ENCODE measurements around the gene BSCL2.
"Not testable (repeated sequence)": the region's sequence is repeated elsewhere in the genome, so short reads cannot be mapped to it uniquely, and the experiment has no call there.

Gene BSCL2

DNA sequence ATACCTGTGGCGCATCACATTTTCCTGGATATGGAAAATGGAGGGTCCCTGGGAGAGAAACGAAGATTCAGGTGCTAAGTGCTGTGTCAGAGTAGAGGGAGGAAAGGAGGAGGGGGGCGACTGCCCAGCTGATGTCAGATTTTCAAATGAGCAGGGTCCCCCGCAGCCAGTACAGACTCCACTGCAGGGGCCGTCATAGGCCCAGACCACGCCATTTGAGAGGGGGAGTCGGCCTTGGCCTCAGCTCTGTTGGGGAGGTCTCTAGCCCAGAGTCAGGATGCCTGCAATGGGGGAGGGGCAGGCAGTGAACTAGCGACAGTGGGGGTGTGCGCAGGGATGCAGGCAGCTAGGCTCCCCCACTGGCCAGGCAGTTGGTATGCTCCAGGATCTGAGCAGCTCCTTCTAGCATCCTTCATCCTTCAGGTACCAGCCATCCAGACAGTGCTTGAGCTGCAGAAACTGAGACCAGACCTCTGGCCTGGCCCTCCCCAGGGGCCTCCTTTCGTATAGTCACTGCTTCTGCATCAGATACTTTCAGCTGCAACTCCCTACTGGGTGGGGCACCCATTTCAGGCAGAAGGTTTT lies at the start of gene BSCL2, which contains the start of gene GNG3:
TSS of gene BSCL2 (minus strand) at position 148 of the 585 bp plus-strand sequence. CDS start 229 bp downstream, outside the sequence.
TSS of gene GNG3 (plus strand) at position 400 of the 585 bp plus-strand sequence. CDS start 620 bp downstream, outside the sequence.
- no peak for DNase-seq

- no peak for DNase-seq
Measured at GRCh38 chr11:62755086-62755615, 47.9 kb upstream of the BSCL2 start.

- DNase-seq = peak; percentile 99
Measured at GRCh38 chr11:62753736-62754603, 46.7 kb upstream of the BSCL2 start, which contains the start of gene ZBTB3. TSS of gene ZBTB3 (minus strand) at chr11:62754160. CDS start at chr11:62753664, 496 bp downstream.

GRCh38 chr11:62752994-62753735 lies 45.9 kb upstream of the BSCL2 start:
- DNase-seq = no peak

GRCh38 chr11:62752177-62752785 lies 45.1 kb upstream of the BSCL2 start:
- no peak for DNase-seq

- not testable (repeated sequence) for DNase-seq
Measured at GRCh38 chr11:62749931-62750330, 42.7 kb upstream of the BSCL2 start.

DNA sequence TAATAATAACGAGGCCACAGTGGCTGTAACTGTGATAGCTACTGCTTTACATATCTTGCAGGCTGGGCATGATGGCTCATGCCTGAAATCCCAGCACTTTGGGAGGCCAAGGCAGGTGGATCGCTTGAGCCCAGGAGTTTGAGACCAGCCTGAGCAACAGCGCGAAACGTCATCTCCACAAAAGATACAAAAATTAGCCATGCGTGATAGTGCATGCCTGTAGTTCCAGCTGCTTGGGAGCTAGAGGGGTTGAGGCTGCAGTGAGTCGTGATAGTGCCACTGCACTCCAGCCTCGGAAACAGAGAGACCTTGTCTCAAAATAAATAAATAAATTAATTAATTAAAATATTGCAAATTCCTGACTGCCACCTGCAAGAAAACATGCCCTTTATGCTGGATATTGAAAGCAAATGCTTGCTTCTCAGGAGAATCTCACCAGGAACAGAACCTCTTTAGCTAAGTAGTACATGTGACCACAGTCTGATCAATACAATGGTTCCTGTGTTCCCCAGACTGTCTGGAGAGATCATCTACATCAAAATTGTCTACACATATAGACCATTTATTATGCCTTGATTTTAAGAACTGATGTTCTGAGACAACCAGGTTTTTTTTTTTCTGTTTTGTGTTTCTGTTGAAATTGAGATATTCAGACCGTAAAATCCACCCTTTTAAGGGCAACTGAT lies 40.4 kb upstream of the BSCL2 start:
- DNase-seq = no peak

GRCh38 chr11:62737196-62737595 lies 30.0 kb upstream of the BSCL2 start:
- no peak for DNase-seq

- DNase-seq = no peak
Measured at GRCh38 chr11:62732830-62733229, 25.6 kb upstream of the BSCL2 start.

- not testable (repeated sequence) for DNase-seq
Measured at GRCh38 chr11:62730076-62730475, 22.9 kb upstream of the BSCL2 start.

DNA sequence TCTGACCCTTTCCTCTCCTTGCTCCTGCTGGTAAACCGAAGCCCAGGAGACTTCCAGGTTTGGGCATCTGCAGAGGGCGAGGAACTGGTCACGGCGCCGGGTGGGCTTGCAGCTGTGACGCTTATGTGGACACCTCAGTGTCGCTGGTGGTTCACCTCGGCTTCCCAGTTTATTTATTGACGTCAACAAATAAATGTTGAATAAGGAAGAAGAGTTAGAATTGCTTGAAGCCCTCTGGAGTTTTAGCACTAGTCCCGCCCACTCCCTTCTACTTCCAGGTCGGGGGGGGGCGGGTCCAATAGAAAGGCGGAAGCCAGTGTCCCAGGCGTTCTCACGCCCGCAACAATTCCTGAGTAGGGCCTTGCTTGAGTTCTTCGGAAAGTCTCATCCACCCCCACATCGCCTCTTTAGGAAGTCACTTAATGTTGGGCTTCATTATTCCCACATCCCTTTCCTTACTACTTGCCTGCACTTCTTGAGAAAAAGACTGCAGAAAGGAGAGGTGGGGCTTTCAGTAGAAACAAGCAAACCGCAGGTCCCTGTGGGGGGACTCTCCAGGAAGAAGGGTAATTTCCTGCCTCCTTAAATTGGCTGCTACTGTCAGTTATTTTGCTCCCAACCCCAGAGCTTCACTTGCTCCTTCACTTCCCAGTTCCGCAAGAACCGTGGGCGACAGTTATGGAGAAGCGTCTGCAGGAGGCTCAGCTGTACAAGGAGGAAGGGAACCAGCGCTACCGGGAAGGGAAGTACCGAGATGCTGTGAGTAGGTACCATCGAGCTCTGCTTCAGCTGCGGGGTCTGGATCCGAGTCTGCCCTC lies 21.2 kb upstream of the BSCL2 start, which contains the start of gene TTC9C:
TSS of gene TTC9C (plus strand) at position 316 of the 818 bp plus-strand sequence. CDS start at position 679, 363 bp downstream.
- DNase-seq = peak; percentile 88

GRCh38 chr11:62727872-62728170 lies 20.6 kb upstream of the BSCL2 start:
- DNase-seq = peak; percentile 95

DNA sequence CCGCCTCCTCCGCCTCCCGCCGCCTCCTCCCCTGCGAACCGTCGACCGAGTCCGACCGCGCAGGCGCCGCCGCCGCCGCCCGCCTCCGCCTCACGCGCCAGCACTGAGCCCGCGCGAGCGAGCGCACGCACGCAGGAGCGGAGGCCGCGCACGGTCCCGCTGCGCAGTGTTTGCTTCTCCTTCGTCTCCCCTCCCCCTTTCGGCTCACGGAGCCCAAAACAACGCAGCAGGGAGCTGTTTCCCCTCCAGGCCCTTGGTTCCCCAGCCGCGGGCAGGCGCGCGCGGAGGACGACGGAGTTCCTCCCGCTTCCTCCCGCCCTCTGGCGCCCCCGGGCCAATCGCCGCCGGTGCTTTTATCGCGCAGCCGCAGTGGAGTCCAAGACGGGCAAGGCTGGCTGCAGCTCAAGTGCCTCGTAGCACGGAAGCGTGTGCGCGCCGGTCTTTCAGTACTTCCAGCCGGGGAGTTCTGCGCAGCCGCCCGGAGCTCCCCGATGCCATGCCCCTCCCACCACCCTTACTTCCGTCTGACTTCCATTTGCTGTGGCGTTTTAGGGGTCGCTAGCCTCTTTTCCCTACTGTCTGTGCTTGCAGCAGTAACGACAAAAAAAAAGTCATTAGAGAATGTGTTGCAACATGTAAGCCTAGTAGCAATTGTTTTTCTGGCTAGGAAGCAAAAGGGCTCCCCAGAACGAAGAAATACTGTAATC lies 20.1 kb upstream of the BSCL2 start, which contains the start of gene HNRNPUL2:
TSS of gene HNRNPUL2 (minus strand) at position 293 of the 707 bp plus-strand sequence. CDS start 301 bp downstream, outside the sequence.
- DNase-seq = peak; percentile 99

GRCh38 chr11:62726915-62727164 lies 19.6 kb upstream of the BSCL2 start:
- no peak for DNase-seq

GRCh38 chr11:62726156-62726914 lies 19.1 kb upstream of the BSCL2 start:
- DNase-seq = no peak

- no peak for DNase-seq
Measured at GRCh38 chr11:62725646-62726045, 18.4 kb upstream of the BSCL2 start.

DNA sequence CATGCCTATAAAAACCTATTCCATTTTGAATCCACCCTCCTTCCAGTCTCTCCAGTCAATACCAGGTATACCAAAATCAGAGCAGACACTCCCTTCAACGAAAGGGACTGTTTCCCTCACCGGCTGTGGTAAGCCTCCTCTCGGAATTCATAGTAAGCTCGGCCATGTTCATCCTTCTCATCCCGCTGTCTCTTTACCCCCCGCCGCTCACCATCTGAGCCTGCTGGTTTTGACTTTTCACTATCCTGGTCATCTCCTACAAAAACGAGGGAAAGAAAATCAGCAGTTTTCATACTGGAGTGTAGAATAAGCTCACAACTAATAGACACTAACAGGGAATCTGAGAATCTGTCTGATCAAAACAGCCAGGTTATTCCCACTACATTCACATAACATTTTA lies 16.9 kb upstream of the BSCL2 start:
- DNase-seq = no peak

DNA sequence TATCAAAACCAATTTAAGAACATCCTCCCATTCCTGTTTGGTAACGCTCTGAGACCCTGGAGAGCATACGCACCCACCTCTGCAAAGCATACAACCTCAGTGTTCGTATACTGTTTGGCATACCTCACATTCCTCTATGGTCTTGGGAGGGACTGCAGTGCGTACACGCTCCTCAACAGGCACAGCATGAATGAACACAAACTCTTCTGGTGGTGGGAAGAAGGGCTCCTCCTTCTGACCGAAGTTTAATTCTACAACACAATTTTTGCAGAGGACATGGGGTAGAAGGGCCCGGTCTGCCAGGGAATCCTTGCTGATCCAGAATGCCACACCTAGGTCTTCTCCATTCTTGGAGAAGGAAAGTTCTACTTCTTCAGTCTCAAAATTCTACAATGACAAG lies 14.8 kb upstream of the BSCL2 start:
- DNase-seq = no peak

- no peak for DNase-seq
Measured at GRCh38 chr11:62719302-62719978, 12.2 kb upstream of the BSCL2 start.

All from activated CD4-positive, alpha-beta T cell treated with anti-CD3 and anti-CD28 coated beads, Interleukin-2, Interleukin-6, amounts not matched to agents 100 ng/mL and 50 ng/mL, durations not matched to agents 16 hours and 8 hours (primary cell).